NCI-H1436 (cell line): ENCODE measurements around the gene NPPC.
A peak's percentile ranks its signal among the peaks of the same experiment; 100 is the strongest.
"Not testable (repeated sequence)": the region's sequence is repeated elsewhere in the genome, so short reads cannot be mapped to it uniquely, and the experiment has no call there.

Experiments
- DNase-seq: peaks from one replicate; lab custom pipeline; 2025; lab: John Stamatoyannopoulos, UW

Gene NPPC

GRCh38 chr2:231920366-231920765 is 5.8 kb downstream of the NPPC start:
- DNase-seq = no peak

- DNase-seq = no peak
These were observed 6.7 kb downstream of the NPPC start for GRCh38 chr2:231919341-231920035.

GRCh38 chr2:231918501-231919330 is 7.5 kb downstream of the NPPC start:
- no peak for DNase-seq

GRCh38 chr2:231917280-231918066 is 8.7 kb downstream of the NPPC start:
- DNase-seq = no peak

- no peak for DNase-seq
These were observed 12.0 kb downstream of the NPPC start for GRCh38 chr2:231914077-231914690.

GRCh38 chr2:231911381-231911780 is 14.8 kb downstream of the NPPC start:
- no peak for DNase-seq

- DNase-seq = no peak
These were observed 15.4 kb downstream of the NPPC start for GRCh38 chr2:231910771-231911170.

- DNase-seq = not testable (repeated sequence)
These were observed 16.0 kb downstream of the NPPC start for GRCh38 chr2:231910161-231910560.

- DNase-seq = no peak
These were observed 16.6 kb downstream of the NPPC start for GRCh38 chr2:231909631-231910030.

- DNase-seq = no peak
These were observed 17.6 kb downstream of the NPPC start for GRCh38 chr2:231908584-231908983.

GRCh38 chr2:231907765-231908164 is 18.4 kb downstream of the NPPC start:
- no peak for DNase-seq

- no peak for DNase-seq
These were observed 21.2 kb downstream of the NPPC start for GRCh38 chr2:231905026-231905425.

- no peak for DNase-seq
These were observed 22.0 kb downstream of the NPPC start for GRCh38 chr2:231904161-231904611.

- DNase-seq = no peak
These were observed 23.6 kb downstream of the NPPC start for GRCh38 chr2:231902598-231902997.

- DNase-seq = no peak
These were observed 25.2 kb downstream of the NPPC start for GRCh38 chr2:231900972-231901371.

- DNase-seq = no peak
These were observed 25.7 kb downstream of the NPPC start for GRCh38 chr2:231900486-231900942.

GRCh38 chr2:231894566-231895380 is 31.4 kb downstream of the NPPC start:
- no peak for DNase-seq

- DNase-seq = no peak
These were observed 34.7 kb downstream of the NPPC start for GRCh38 chr2:231891514-231891905.

- DNase-seq = peak; percentile 14
These were observed 35.2 kb downstream of the NPPC start for GRCh38 chr2:231890896-231891513.

GRCh38 chr2:231887756-231888155 is 38.4 kb downstream of the NPPC start:
- DNase-seq = no peak
